ENCODE data around the gene PANK1. TPM values are rescaled to one million over a fixed set of nuclear protein-coding genes. Genes with fewer than 3 reads are reported as not detected.

Gene PANK1
- total RNA-seq, 1 donor from 2014 or later, result 2.3 TPM

DNA sequence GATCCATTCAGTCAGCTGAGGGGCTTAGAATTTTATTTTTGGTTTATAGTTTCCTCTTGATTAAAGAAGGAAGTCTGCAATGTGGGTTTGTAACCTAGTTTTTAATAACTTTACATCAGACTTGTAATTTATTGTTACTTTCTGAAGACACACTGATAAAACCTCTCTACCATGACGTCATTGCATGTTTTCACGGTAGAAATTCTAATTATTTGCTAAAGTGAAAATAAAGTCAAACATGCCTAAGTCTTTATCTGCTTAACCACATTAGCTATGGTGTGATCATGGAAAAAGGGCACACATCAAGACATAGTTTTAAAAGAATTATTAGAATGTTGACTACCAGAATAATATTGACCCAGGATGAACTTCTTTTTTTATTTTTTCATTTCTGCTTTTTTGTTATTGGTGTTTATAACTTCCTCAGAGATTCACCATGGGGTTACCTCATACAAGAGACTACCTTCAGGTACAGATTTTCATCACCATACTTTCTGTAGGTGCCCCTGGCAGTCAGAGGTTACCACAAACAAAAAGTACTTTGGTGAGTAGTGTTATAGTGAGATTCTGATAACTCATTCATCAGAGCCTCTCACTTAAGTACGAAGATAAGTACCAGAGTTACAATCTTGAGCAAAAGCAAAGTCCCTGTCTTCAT lies 7.0 kb upstream of the PANK1 start:
- no peak for DNase-seq (ENCODE audit: low read depth in 2 of 2)

GRCh38 chr10:89651205-89651915 lies 6.3 kb upstream of the PANK1 start:
- no peak for DNase-seq (ENCODE audit: low read depth in 2 of 2)

DNA sequence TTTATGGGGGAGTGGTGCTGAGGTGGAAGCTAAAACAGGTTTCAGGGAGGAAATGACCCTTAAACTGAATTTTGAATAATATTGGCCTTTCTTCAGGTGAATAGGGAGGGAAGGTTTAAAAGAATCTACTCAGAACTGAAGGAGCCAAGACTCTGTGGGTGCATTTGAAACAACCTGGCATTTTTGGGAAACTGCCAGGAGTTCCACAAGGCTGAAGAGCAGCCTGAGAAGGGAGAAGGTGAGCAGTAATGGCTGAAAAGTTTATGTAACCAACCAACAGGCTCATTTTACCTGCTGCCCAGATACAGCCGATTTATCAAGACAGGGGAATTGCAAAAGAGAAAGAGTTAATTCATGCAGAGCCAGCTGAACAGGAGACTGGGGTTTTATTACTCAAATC lies 4.0 kb upstream of the PANK1 start:
- DNase-seq (ENCODE audit: low read depth in 2 of 2), result no peak

DNA sequence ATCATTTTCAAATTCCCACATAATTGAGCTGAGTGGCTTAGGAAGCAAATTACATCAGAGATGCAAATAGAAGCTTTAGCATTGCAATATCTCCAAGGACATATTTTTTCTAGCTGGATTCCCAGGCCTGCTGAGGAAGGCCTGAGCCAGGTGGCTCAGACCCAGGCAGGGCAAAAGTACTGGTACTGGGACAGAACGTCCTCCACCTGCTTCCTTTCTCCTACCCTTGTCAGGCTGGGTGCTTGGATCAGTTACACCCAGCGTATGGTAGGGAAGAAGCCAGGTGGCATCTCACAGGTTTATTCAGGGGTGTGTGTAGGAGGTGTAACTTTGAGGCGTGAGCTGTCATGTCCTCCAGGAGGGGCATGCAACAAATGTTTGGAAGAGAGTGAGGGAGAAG lies 3.0 kb upstream of the PANK1 start:
- DNase-seq (ENCODE audit: low read depth in 2 of 2), result no peak

- DNase-seq (ENCODE audit: low read depth in 2 of 2), result no peak
Observed at GRCh38 chr10:89646889-89647657, 2.0 kb upstream of the PANK1 start.

DNA sequence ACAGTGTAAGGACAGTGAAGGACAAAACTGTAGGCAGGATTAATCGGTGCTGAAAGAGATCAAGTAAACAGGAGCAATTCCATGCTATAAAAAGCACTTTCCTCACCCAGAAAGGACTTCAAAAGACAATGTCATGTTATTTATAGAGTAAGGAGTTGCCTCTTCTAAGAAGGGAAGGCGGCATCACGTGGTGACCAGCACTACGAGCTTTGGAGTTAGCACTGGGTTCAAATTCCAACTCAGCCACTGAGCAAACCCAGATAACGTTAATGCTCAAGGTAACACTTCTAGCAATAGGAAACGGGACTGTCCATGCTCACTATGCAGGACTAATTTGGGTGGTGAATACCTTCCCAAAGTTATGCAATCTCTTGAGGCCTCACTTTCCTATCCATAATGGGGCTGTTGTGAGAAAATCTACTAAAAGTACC lies 715 bp upstream of the PANK1 start:
- DNase-seq (ENCODE audit: low read depth in 2 of 2), result peak in 1 of 2 donors; percentile 0

DNA sequence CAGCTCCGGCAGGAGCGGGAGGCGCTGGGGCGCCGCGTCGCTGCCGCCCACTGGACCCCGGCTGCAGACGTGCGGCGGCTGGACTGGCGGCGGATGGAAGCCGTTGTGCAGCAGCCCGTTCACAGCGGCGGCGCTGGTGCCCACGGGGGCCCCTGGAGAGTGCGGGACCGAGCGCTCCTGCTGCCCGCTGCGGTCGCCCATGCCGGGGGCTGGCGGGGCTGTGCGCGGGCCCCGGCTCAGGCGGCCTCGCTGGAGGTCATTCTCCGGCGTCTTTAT lies 413 bp downstream of the PANK1 start:
- DNase-seq (ENCODE audit: low read depth in 2 of 2), result peak; percentile 5 to 52

DNA sequence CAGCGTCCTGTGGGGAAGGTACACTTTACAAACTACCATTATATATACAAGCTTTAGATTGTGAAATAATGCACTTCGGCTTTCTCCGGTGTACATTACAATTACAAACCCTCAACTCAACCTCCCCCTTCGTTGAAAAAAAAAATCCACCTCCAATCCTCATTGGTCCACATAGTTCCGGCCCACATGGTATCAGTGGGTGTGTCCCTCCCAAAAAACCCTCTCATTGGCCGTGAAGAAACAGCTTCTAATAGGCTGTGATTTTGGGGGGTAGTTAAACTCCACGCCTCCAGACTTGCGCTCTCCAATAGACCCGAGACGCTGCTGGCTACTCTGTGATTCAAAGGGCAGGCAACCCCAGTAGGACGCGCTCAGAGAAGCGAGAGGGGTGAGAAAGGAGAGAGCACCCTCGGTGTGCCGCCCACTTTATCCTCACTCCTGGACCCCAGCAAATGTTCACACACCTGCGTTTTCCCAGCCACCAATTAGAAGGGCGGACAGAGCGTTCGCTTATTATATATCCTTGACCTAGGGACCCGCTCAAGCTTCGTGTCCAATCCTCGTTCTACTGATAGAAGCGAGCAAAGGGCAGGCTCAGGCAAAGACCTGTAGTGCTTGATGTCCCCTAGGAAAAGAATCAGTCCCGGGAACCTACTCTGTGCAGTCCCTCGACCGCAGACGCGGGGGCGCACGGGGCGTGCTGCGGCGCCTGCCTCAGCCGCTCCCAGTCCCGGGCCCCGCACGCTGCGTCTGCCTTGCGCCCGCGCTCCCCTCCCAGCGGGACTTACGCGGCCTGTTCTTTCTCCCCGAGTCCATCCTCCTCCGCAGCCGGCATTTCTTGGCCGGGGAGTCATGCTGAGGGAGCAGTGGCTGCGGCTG lies 991 bp downstream of the PANK1 start:
- DNase-seq (ENCODE audit: low read depth in 2 of 2), result peak; percentile 69 to 91

DNA sequence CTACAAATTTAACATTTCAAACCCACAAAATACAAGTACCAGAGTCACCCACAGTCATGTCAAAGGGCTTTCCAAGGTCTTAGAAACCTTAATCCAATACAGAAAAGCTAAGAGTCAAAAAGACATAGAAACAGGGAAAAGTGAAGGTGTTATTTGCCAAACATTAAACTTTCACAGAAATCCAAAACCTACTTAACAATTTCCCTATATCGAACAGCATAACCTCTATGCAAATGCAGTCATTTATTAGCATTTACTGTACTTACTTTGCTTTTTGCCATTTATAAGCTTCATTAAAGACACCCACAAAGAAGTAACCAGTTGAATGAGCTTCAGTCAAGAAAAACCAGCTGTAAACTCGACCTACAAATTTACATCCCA lies 1.6 kb downstream of the PANK1 start:
- DNase-seq (ENCODE audit: low read depth in 2 of 2), result no peak

- DNase-seq (ENCODE audit: low read depth in 2 of 2), result no peak
Observed at GRCh38 chr10:89642193-89642592, 2.8 kb downstream of the PANK1 start.

- no peak for DNase-seq (ENCODE audit: low read depth in 2 of 2)
Observed at GRCh38 chr10:89640241-89640640, 4.8 kb downstream of the PANK1 start.

GRCh38 chr10:89639326-89639725 lies 5.7 kb downstream of the PANK1 start:
- no peak for DNase-seq (ENCODE audit: low read depth in 2 of 2)

GRCh38 chr10:89637113-89637512 lies 7.9 kb downstream of the PANK1 start:
- no peak for DNase-seq (ENCODE audit: low read depth in 2 of 2)

GRCh38 chr10:89634637-89635036 lies 10.4 kb downstream of the PANK1 start:
- DNase-seq (ENCODE audit: low read depth in 2 of 2), result no peak

- no peak for DNase-seq (ENCODE audit: low read depth in 2 of 2)
Observed at GRCh38 chr10:89633484-89633883, 11.6 kb downstream of the PANK1 start.

- DNase-seq (ENCODE audit: low read depth in 2 of 2), result no peak
Observed at GRCh38 chr10:89632824-89633223, 12.2 kb downstream of the PANK1 start.

GRCh38 chr10:89627830-89628229 lies 17.2 kb downstream of the PANK1 start:
- DNase-seq (ENCODE audit: low read depth in 2 of 2), result no peak

DNA sequence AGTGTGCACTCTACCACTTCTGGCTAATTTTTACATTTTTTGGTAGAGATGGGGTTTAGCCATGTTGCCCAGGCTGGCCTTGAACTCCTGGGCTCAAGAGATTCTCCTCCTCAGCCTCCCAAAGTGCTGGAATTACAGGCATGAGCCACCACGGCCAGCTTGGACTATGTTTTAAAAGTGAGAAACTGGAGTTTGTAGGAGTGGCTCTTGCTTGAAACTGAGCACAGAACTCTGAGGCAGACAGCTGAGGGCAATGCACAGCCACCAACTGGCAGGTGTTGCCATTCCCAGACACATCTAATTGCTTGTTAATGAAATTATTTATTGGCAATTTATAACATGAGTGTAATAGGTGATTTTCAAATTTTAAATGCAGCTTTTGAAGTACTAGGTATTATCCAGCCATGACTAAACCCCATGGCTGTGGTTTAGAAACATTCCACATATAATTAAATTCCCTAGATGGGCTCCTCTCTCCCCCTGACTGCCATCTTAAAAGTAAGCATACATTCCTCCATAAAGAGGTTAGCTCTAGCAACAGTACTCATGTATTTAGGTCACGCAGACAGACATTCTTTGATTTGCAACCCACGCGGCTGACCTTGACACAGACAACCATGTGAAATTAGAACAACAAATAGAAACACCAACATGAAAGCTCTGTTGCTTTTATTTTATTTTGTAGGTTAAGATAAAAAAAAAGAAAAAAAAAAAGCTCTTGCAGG lies 19.8 kb downstream of the PANK1 start:
- DNase-seq (ENCODE audit: low read depth in 2 of 2), result no peak

- DNase-seq (ENCODE audit: low read depth in 2 of 2), result no peak
Observed at GRCh38 chr10:89624020-89624419, 21.0 kb downstream of the PANK1 start.

DNA sequence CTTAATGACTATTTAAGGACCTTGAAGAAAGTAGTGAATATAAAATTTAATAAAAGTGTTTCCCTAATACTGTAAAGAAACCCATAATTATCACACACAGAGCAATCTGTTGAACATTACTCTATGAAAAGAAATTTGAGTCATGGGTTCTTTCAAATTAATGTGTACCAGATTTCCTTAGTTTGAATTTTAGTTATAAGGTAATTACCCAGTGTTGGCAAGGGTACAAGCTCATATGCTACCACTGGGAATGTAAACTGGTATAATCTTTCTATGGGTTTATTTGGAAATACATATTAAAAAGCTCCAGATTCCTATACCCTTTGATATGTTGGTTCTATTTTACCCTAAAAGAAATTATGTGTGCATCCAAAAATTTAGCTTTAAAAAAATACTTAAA lies 22.9 kb downstream of the PANK1 start:
- DNase-seq (ENCODE audit: low read depth in 2 of 2), result no peak

DNA sequence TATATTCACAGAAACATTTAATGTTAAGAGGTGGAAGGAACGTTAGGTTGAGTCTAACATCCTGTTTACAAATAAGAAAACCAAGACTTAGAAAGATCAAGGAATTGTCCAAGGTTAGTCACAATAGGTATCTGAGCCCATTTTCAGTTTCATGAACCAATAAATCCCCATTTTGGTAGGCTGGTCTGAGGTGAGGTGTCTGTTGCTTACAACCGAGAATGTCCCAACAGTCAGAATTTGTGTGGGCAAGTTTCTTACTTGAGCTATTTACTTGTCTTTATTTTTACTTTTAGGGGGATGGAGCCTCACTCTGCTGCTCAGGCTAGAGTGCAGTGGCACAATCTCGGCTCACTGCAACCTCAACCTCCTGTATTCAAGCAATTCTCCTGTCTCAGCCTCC lies 23.6 kb downstream of the PANK1 start:
- no peak for DNase-seq (ENCODE audit: low read depth in 2 of 2)

All from dermis microvascular lymphatic vessel endothelial cell (primary cell).